Astrocyte (in vitro differentiated cells and primary cell): ENCODE results near the gene STT3B.

Experiments
- EZH2 ChIP-seq: IDR thresholded peaks from 2 replicates; pipeline ENCODE4 v1.6.1; 2012; ENCODE audit warnings: mild to moderate bottlenecking, low read length, inconsistent platforms; ENCODE audit not compliant: insufficient read depth
- TF ChIP-seq, protein P1 (sequence below): IDR thresholded peaks from 2 replicates; pipeline ENCODE4 v1.5.1; 2011; ENCODE audit warnings: low read depth, mild to moderate bottlenecking, inconsistent platforms, low read length, moderate library complexity; ENCODE audit not compliant: insufficient read depth

DNA sequence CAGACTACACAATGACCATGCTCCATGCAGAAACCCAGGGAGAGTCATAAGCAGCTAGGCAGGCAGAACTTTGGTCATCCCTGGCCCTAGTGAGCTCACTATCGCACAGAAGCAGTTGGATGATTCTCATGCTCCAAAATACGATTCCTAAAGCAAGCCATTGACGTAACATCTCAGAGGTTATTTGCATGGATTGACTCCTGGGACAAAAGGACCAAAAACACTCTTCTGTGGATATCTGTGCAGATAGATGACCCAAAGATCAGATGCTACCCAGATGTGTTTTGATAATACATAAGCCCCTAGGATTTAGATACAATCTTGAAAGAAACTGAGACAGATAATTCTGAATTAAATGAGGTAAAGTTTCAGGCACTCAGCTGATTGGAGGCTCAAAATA is 33.4 kb upstream of the STT3B start:
- no peak for TF ChIP-seq EZH2
- TF ChIP-seq, protein P1, sequence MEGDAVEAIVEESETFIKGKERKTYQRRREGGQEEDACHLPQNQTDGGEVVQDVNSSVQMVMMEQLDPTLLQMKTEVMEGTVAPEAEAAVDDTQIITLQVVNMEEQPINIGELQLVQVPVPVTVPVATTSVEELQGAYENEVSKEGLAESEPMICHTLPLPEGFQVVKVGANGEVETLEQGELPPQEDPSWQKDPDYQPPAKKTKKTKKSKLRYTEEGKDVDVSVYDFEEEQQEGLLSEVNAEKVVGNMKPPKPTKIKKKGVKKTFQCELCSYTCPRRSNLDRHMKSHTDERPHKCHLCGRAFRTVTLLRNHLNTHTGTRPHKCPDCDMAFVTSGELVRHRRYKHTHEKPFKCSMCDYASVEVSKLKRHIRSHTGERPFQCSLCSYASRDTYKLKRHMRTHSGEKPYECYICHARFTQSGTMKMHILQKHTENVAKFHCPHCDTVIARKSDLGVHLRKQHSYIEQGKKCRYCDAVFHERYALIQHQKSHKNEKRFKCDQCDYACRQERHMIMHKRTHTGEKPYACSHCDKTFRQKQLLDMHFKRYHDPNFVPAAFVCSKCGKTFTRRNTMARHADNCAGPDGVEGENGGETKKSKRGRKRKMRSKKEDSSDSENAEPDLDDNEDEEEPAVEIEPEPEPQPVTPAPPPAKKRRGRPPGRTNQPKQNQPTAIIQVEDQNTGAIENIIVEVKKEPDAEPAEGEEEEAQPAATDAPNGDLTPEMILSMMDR = no peak
